HCT116 (cell line): Measurements from ENCODE around the gene TNNT2. TPM values are rescaled to one million over a fixed set of nuclear protein-coding genes. Genes with fewer than 3 reads are reported as not detected.

ENCODE experiments used
- ATAC-seq: fragments of 200-7000 bp; cut with Tn5 transposase; 2 replicates; pipeline ENCODE4 v1.9.1; 2020; ENCODE audit warnings: mild to moderate bottlenecking, moderate library complexity
- BruUV-seq: library from RNA; stranded (reverse); fragments of 400-500 nt; replicated peaks from 2 replicates; lab custom pipeline; 2021; lab: Mats Ljungman, UMichigan
- CTCF ChIA-PET: fragments of 300-600 bp; sonication (Branson Sonifier 250); formaldehyde crosslinking; loops from one replicate; lab custom pipeline; 2021; ENCODE audit warnings: antibody characterized with exemption; lab: Charles Lee
- POLR2A ChIA-PET: fragments of 300-600, 350-600 bp; sonication (Branson Sonifier 250); formaldehyde crosslinking; loops from one replicate; lab custom pipeline; 2021; ENCODE audit warnings: antibody characterized with exemption; lab: Charles Lee
- RAD21 ChIA-PET, 2 experiments: fragments of 300-600 bp; sonication (Branson Sonifier 250); formaldehyde crosslinking; loops; one replicate each; lab custom pipeline; 2023; ENCODE audit warnings: low total read pairs in 2 of 2; ENCODE audit not compliant: uncharacterized antibody in 2 of 2, unreplicated experiment in 2 of 2, low non-redundant PET in 1 of 2; lab: Charles Lee
- DNase-seq: peaks from one replicate; pipeline ENCODE4 v3.0.0-alpha.2; 2010; ENCODE audit warnings: low read depth, low spot score
- H2AFZ ChIP-seq: fragments of 200-600 bp; shearing (Covaris generic), sonication (generic); 2 replicates; pipeline ENCODE4 v1.6.1; 2017; ENCODE audit warnings: low read depth, mixed run types, mixed read lengths, antibody characterized with exemption, low read length; ENCODE audit not compliant: poor library complexity, severe bottlenecking
- H3K27ac ChIP-seq: 2 replicates; pipeline ENCODE4 v1.5.1; 2012; ENCODE audit warnings: low read depth, low read length
- H3K27me3 ChIP-seq: fragments of 200-600 bp; sonication (generic); 2 replicates; pipeline ENCODE4 v1.6.1; 2016; ENCODE audit warnings: mixed run types, low read length, mixed read lengths; ENCODE audit not compliant: insufficient read depth
- H3K36me3 ChIP-seq, 2 experiments: fragments of 200-500 bp in 1 of 2; fragments of 200-600 bp in 1 of 2; sonication (Bioruptor generic) in 1 of 2; sonication (generic) in 1 of 2; 2 replicates each; pipeline versions ENCODE4 v1.5.1 to v1.6.1; 2014 to 2016; ENCODE audit warnings: low read length in 2 of 2, inconsistent platforms in 1 of 2, mixed read lengths in 1 of 2, mixed run types in 1 of 2; ENCODE audit not compliant: insufficient read depth in 2 of 2, control insufficient read depth in 1 of 2
- H3K4me1 ChIP-seq, 2 experiments: fragments of 200-600 bp in 1 of 2; sonication (generic) in 1 of 2; 2 replicates each; pipeline versions ENCODE4 v1.5.1 to v1.6.1; 2012 to 2017; ENCODE audit warnings: low read length in 2 of 2, inconsistent platforms in 1 of 2, mild to moderate bottlenecking in 1 of 2, mixed read lengths in 1 of 2, mixed run types in 1 of 2, moderate library complexity in 1 of 2; ENCODE audit not compliant: insufficient read depth in 2 of 2, control insufficient read depth in 1 of 2
- H3K4me2 ChIP-seq: fragments of 200-600 bp; sonication (generic); 2 replicates; pipeline ENCODE4 v1.6.1; 2017; ENCODE audit warnings: mixed run types, low read length, mixed read lengths
- H3K4me3 ChIP-seq, 2 experiments: fragments of 200-600 bp in 1 of 2; sonication (generic) in 1 of 2; replicated peaks in 1 of 2; 2 replicates each; pipeline ENCODE4 v1.5.1; 2011 to 2016; ENCODE audit warnings: low read length in 2 of 2, control low read depth in 1 of 2, low read depth in 1 of 2, mild to moderate bottlenecking in 1 of 2, mixed read lengths in 1 of 2, mixed run types in 1 of 2
- H3K79me2 ChIP-seq: fragments of 200-600 bp; sonication (generic); 2 replicates; pipeline ENCODE4 v1.6.1; 2017; ENCODE audit warnings: mild to moderate bottlenecking, mixed run types, low read length, moderate library complexity, mixed read lengths; ENCODE audit not compliant: insufficient read depth
- H3K9ac ChIP-seq: fragments of 200-600 bp; sonication (generic); 2 replicates; pipeline ENCODE4 v1.6.1; 2016; ENCODE audit warnings: low read length, mixed read lengths
- H3K9me2 ChIP-seq: fragments of 200-600 bp; sonication (generic), shearing (Covaris generic); 2 replicates; pipeline ENCODE4 v1.6.1; 2017; ENCODE audit warnings: mixed run types, mild to moderate bottlenecking, moderate library complexity; ENCODE audit not compliant: insufficient read depth
- H3K9me3 ChIP-seq, 2 experiments: fragments of 200-500 bp in 1 of 2; fragments of 200-600 bp in 1 of 2; sonication (Bioruptor generic) in 1 of 2; sonication (generic) in 1 of 2; 2 replicates each; pipeline ENCODE4 v1.6.1; 2014 to 2017; ENCODE audit warnings: low read length in 2 of 2, mixed read lengths in 2 of 2, inconsistent platforms in 1 of 2, low read depth in 1 of 2, mild to moderate bottlenecking in 1 of 2, mixed run types in 1 of 2, moderate library complexity in 1 of 2; ENCODE audit not compliant: control insufficient read depth in 1 of 2, insufficient read depth in 1 of 2
- H4K20me1 ChIP-seq: fragments of 200-600 bp; sonication (generic), shearing (Covaris generic); 2 replicates; pipeline ENCODE4 v1.6.1; 2017; ENCODE audit warnings: mixed run types, mild to moderate bottlenecking, moderate library complexity; ENCODE audit not compliant: insufficient read depth
- CBX3 ChIP-seq: IDR thresholded peaks from 2 replicates; pipeline ENCODE4 v1.6.1; 2012; ENCODE audit warnings: low read depth
- CEBPB ChIP-seq: IDR thresholded peaks from 2 replicates; pipeline ENCODE4 v1.6.1; 2012; ENCODE audit warnings: low read depth
- ELF1 ChIP-seq: IDR thresholded peaks from 2 replicates; pipeline ENCODE4 v1.6.1; 2012; ENCODE audit warnings: low read depth, borderline replicate concordance
- EZH2 ChIP-seq: fragments of 200-600 bp; sonication (generic); IDR thresholded peaks from 2 replicates; pipeline ENCODE4 v1.6.1; 2017; ENCODE audit warnings: antibody characterized with exemption, mixed run types
- EZH2phosphoT487 ChIP-seq: fragments of 200-600 bp; IDR thresholded peaks from 2 replicates; pipeline ENCODE4 v1.6.1; 2018; ENCODE audit warnings: antibody characterized with exemption, borderline replicate concordance
- FOSL1 ChIP-seq: IDR thresholded peaks from 2 replicates; pipeline ENCODE4 v1.6.1; 2012; ENCODE audit warnings: low read depth
- JUND ChIP-seq: IDR thresholded peaks from 2 replicates; pipeline ENCODE4 v1.6.1; 2012
- POLR2A ChIP-seq: IDR thresholded peaks from 2 replicates; pipeline ENCODE4 v1.7.0; 2011; ENCODE audit warnings: borderline replicate concordance; ENCODE audit not compliant: insufficient read depth, insufficient read length; ENCODE audit errors: extremely low read depth
- POLR2AphosphoS5 ChIP-seq: IDR thresholded peaks from 2 replicates; pipeline ENCODE4 v1.6.1; 2011; ENCODE audit warnings: mild to moderate bottlenecking, low read depth, low read length, moderate library complexity
- RAD21 ChIP-seq: IDR thresholded peaks from 2 replicates; pipeline ENCODE4 v1.6.1; 2012; ENCODE audit warnings: low read depth, mild to moderate bottlenecking
- SIN3A ChIP-seq: IDR thresholded peaks from 2 replicates; pipeline ENCODE4 v1.6.1; 2012; ENCODE audit warnings: low read depth
- SRF ChIP-seq: IDR thresholded peaks from 2 replicates; pipeline ENCODE4 v1.6.1; 2012; ENCODE audit warnings: low read depth
- TCF7L2 ChIP-seq: IDR thresholded peaks from 2 replicates; pipeline ENCODE4 v1.7.0; 2011; ENCODE audit warnings: borderline replicate concordance, inconsistent platforms; ENCODE audit not compliant: insufficient read depth, insufficient read length; ENCODE audit errors: extremely low read depth
- intact Hi-C: fragments of 100-400 bp; cut with micrococcal nuclease; formaldehyde crosslinking; loops from 2 replicates; pipeline ENCODE4 v1.10.0; 2022
- total RNA-seq: library from RNA; stranded (reverse); gene quantifications from one replicate; pipeline ENCODE4 v1.2.1, GENCODE V29; 2021; ENCODE audit not compliant: unreplicated experiment
- TF ChIP-seq, protein P1 (sequence below): IDR thresholded peaks from 2 replicates; pipeline ENCODE4 v1.6.1; 2012; ENCODE audit warnings: low read depth
- TF ChIP-seq, protein P2 (sequence below): IDR thresholded peaks from 2 replicates; pipeline ENCODE4 v1.6.1; 2012
- TF ChIP-seq, protein P3 (sequence below), 3 experiments: fragments of 200-600 bp in 1 of 3; sonication (generic) in 1 of 3; IDR thresholded peaks in 2 of 3; conservative IDR thresholded peaks in 1 of 3; 2 replicates each; pipeline ENCODE4 v1.5.1; 2012 to 2017; ENCODE audit warnings: low read depth in 2 of 3, low read length in 2 of 3, antibody characterized with exemption in 1 of 3, borderline replicate concordance in 1 of 3, control low read depth in 1 of 3, mild to moderate bottlenecking in 1 of 3, mixed read lengths in 1 of 3, mixed run types in 1 of 3, moderate library complexity in 1 of 3; ENCODE audit not compliant: insufficient read depth in 1 of 3
- TF ChIP-seq, protein P4 (sequence below): IDR thresholded peaks from 2 replicates; pipeline ENCODE4 v1.6.1; 2011; ENCODE audit warnings: mild to moderate bottlenecking, low read length, moderate library complexity; ENCODE audit not compliant: insufficient replicate concordance; ENCODE audit errors: extremely low read depth
- TF ChIP-seq, protein P5 (sequence below): IDR thresholded peaks from 2 replicates; pipeline ENCODE4 v1.6.1; 2012

TNNT2 gene
- total RNA-seq, 1 experiment from 2014 or later = 2.0 TPM

DNA sequence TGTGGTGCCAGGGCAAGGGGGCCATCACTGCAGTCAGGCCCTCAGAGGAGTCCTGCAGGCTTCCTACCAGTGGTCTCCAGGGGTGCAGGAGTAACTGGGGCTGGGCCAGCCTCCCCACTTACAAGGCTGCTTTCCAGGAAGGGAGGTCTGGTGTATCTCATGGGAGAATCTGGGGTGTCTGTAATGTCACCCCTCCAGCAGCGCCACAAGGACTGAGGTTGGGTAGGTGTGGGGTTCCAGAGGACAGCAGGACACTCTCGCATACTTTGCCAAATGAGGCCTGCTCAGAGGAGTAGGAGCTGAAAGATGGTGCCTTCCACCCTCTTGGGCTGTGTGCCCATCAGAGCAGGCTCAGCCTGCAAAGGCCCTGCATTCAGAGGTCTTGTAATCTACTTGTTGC lies 46.9 kb downstream of the TNNT2 start:
- POLR2A ChIA-PET = no interaction called here
- CTCF ChIA-PET = interaction anchor here (2.2 kb wide), 1 partner anchor 17 kb away, joined by 5 read pairs; no protein-coding TSS in a partner anchor

More for the DNA sequence above, 46.9 kb downstream of the TNNT2 start:
- no peaks in the 10 kb centered on the region for H3K9me3 ChIP-seq
- H3K4me1 ChIP-seq = no peaks in the 10 kb centered on the region
- no peaks in the 10 kb centered on the region for H3K9me2 ChIP-seq
- TF ChIP-seq, protein P1, sequence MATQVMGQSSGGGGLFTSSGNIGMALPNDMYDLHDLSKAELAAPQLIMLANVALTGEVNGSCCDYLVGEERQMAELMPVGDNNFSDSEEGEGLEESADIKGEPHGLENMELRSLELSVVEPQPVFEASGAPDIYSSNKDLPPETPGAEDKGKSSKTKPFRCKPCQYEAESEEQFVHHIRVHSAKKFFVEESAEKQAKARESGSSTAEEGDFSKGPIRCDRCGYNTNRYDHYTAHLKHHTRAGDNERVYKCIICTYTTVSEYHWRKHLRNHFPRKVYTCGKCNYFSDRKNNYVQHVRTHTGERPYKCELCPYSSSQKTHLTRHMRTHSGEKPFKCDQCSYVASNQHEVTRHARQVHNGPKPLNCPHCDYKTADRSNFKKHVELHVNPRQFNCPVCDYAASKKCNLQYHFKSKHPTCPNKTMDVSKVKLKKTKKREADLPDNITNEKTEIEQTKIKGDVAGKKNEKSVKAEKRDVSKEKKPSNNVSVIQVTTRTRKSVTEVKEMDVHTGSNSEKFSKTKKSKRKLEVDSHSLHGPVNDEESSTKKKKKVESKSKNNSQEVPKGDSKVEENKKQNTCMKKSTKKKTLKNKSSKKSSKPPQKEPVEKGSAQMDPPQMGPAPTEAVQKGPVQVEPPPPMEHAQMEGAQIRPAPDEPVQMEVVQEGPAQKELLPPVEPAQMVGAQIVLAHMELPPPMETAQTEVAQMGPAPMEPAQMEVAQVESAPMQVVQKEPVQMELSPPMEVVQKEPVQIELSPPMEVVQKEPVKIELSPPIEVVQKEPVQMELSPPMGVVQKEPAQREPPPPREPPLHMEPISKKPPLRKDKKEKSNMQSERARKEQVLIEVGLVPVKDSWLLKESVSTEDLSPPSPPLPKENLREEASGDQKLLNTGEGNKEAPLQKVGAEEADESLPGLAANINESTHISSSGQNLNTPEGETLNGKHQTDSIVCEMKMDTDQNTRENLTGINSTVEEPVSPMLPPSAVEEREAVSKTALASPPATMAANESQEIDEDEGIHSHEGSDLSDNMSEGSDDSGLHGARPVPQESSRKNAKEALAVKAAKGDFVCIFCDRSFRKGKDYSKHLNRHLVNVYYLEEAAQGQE = no peak
- TF ChIP-seq, protein P2, sequence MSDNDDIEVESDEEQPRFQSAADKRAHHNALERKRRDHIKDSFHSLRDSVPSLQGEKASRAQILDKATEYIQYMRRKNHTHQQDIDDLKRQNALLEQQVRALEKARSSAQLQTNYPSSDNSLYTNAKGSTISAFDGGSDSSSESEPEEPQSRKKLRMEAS = no peak
- TF ChIP-seq EZH2phosphoT487 = no peak
- no peak for TF ChIP-seq CBX3
- TF ChIP-seq, protein P3, sequence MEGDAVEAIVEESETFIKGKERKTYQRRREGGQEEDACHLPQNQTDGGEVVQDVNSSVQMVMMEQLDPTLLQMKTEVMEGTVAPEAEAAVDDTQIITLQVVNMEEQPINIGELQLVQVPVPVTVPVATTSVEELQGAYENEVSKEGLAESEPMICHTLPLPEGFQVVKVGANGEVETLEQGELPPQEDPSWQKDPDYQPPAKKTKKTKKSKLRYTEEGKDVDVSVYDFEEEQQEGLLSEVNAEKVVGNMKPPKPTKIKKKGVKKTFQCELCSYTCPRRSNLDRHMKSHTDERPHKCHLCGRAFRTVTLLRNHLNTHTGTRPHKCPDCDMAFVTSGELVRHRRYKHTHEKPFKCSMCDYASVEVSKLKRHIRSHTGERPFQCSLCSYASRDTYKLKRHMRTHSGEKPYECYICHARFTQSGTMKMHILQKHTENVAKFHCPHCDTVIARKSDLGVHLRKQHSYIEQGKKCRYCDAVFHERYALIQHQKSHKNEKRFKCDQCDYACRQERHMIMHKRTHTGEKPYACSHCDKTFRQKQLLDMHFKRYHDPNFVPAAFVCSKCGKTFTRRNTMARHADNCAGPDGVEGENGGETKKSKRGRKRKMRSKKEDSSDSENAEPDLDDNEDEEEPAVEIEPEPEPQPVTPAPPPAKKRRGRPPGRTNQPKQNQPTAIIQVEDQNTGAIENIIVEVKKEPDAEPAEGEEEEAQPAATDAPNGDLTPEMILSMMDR (IDR thresholded peaks at IDR 0.05 in 2 of 3, conservative IDR thresholded peaks at IDR 0.05 in 1 of 3; ENCODE audit: borderline replicate concordance in 1 of 3, insufficient read depth in 1 of 3, low read depth in 2 of 3, low read length in 2 of 3) = no peak
- TF ChIP-seq FOSL1 = no peak
- no peak for TF ChIP-seq CEBPB
- no peak for TF ChIP-seq SIN3A
- no peak for TF ChIP-seq RAD21
- TF ChIP-seq POLR2A = no peak
- no peak for TF ChIP-seq SRF
- TF ChIP-seq TCF7L2 = no peak
- TF ChIP-seq, protein P4, sequence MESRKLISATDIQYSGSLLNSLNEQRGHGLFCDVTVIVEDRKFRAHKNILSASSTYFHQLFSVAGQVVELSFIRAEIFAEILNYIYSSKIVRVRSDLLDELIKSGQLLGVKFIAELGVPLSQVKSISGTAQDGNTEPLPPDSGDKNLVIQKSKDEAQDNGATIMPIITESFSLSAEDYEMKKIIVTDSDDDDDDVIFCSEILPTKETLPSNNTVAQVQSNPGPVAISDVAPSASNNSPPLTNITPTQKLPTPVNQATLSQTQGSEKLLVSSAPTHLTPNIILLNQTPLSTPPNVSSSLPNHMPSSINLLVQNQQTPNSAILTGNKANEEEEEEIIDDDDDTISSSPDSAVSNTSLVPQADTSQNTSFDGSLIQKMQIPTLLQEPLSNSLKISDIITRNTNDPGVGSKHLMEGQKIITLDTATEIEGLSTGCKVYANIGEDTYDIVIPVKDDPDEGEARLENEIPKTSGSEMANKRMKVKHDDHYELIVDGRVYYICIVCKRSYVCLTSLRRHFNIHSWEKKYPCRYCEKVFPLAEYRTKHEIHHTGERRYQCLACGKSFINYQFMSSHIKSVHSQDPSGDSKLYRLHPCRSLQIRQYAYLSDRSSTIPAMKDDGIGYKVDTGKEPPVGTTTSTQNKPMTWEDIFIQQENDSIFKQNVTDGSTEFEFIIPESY = no peak
- TF ChIP-seq ELF1 = no peak
- TF ChIP-seq, protein P5, sequence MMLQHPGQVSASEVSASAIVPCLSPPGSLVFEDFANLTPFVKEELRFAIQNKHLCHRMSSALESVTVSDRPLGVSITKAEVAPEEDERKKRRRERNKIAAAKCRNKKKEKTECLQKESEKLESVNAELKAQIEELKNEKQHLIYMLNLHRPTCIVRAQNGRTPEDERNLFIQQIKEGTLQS = no peak
- TF ChIP-seq JUND = no peak
- no peak for TF ChIP-seq EZH2
- TF ChIP-seq POLR2AphosphoS5 = no peak
- RAD21 ChIA-PET = no interaction called here
- no peak for ATAC-seq
- no peaks in the 10 kb centered on the region for H3K27me3 ChIP-seq
- intact Hi-C loops = no loop called here
- DNase-seq = no peak
- no TSS peak for BruUV-seq
- no peaks in the 10 kb centered on the region for H3K79me2 ChIP-seq
- no peak overlapping the region for H3K27ac ChIP-seq
- no peaks in the 10 kb centered on the region for H3K36me3 ChIP-seq
- no peak overlapping the region for H2AFZ ChIP-seq
- no peak overlapping the region for H3K4me2 ChIP-seq
- no peak overlapping the region for H3K9ac ChIP-seq
- H3K4me3 ChIP-seq = no peak overlapping the region
- no peaks in the 10 kb centered on the region for H4K20me1 ChIP-seq
